ENCODE measurements around the gene CT45A2. TPM values are rescaled to one million over a fixed set of nuclear protein-coding genes. Genes with fewer than 3 reads are reported as not detected.
"Not testable (repeated sequence)": the region's sequence is repeated elsewhere in the genome, so short reads cannot be mapped to it uniquely, and the experiment has no call there.

Gene CT45A2
- total RNA-seq (not detected in 2 replicates), polyA plus RNA-seq (not detected in 2 replicates), polyA minus RNA-seq (not detected in 2 replicates), Bru-seq, nascent RNA (not detected), BruChase-seq, experiment 1, labeled RNA remaining after a 6-hour chase (not detected), BruChase-seq, experiment 2, labeled RNA remaining after a 2-hour chase (not detected)
- polyA plus RNA-seq (2011; cell fraction: cytosol; rRNA removed): not detected in 2 replicates
- polyA plus RNA-seq (2011; cell fraction: nucleus; rRNA removed): not detected in 2 replicates
- polyA plus RNA-seq (2012): not detected in 2 replicates
- not detected for polyA minus RNA-seq (2011; cell fraction: cytosol; rRNA and poly(A)+ RNA removed)
- polyA minus RNA-seq (2011; cell fraction: nucleus; rRNA and poly(A)+ RNA removed): not detected in 2 replicates
- long read RNA-seq: 0 reads

- CTCF ChIA-PET; H3K79me2 ChIP-seq (ENCODE audit: control insufficient read depth, insufficient read depth, low read length); DNase-seq (ENCODE audit: low read depth, low spot score); BruUV-seq (replicated peaks); H3K36me3 ChIP-seq (ENCODE audit: control insufficient read depth in 2 of 2, extremely low read depth in 1 of 2, insufficient read depth in 2 of 2, low read length in 2 of 2); H3K9me3 ChIP-seq (replicated peaks; ENCODE audit: control insufficient read depth, insufficient read depth, low read length); H3K4me2 ChIP-seq (ENCODE audit: insufficient read depth, low read length); H2AFZ ChIP-seq (ENCODE audit: low read depth, low read length); H4K20me1 ChIP-seq (replicated peaks; ENCODE audit: control insufficient read depth, extremely low read depth, insufficient read depth, low read length); H3K27ac ChIP-seq (ENCODE audit: insufficient read depth, low read depth, low read length); H3K27me3 ChIP-seq (ENCODE audit: control insufficient read depth in 2 of 2, insufficient read depth in 2 of 2, low read length in 2 of 2); H3K4me3 ChIP-seq (replicated peaks in 1 of 3; ENCODE audit: insufficient read depth in 1 of 3, low read depth in 1 of 3, low read length in 3 of 3); POLR2A ChIA-PET; dilution Hi-C loops (cut with MboI; ENCODE audit: extremely low pct_ligation_motif_present, low sequenced_read_pairs); H3K9ac ChIP-seq (replicated peaks; ENCODE audit: extremely low read depth, insufficient read depth, low read length); H3K9me1 ChIP-seq (replicated peaks; ENCODE audit: control insufficient read depth, extremely low read depth, insufficient read depth, low read length); H3K4me1 ChIP-seq (ENCODE audit: control insufficient read depth, extremely low read depth, insufficient read depth, low read length); FAIRE-seq; intact Hi-C loops (cut with micrococcal nuclease): not testable (repeated sequence)
Measured at GRCh38 chrX:135819912-135820311, at the start of gene CT45A2. TSS of gene CT45A2 (minus strand) at chrX:135820012. CDS start at chrX:135816265, 3,747 bp downstream.

DNA sequence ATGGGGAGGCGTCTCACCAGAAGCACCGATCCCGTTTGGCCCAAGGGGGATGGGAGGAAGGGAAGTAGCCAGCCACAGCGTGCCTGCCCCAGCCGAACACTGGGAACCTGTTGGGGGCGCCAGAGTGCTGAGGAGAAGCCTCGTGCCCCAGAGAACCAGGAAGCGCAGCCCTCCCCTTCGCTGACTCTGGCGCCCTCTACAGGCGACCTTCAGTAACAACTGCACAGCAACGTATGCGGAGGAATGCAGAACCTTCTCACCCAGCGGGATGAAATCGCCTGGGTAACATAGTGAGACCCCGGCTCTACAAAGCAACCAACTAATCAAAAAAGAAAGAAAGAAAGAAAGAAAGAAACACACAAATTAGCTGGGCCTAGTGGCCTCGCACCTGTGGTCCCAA is 34.6 kb upstream of the CT45A2 start, which contains the start of gene CT45A8:
CT45A8 (minus strand) TSS at position 101 of the 400 bp plus-strand sequence. CDS start 3,755 bp downstream, outside the sequence.
- H3K4me1 ChIP-seq (ENCODE audit: control insufficient read depth, extremely low read depth, insufficient read depth, low read length); H3K27me3 ChIP-seq (ENCODE audit: control insufficient read depth in 2 of 2, insufficient read depth in 2 of 2, low read length in 2 of 2); H3K9me3 ChIP-seq (replicated peaks; ENCODE audit: control insufficient read depth, insufficient read depth, low read length); H3K9ac ChIP-seq (replicated peaks; ENCODE audit: extremely low read depth, insufficient read depth, low read length); CTCF ChIA-PET; H3K4me2 ChIP-seq (ENCODE audit: insufficient read depth, low read length); H3K27ac ChIP-seq (ENCODE audit: insufficient read depth, low read depth, low read length); H4K20me1 ChIP-seq (replicated peaks; ENCODE audit: control insufficient read depth, extremely low read depth, insufficient read depth, low read length); DNase-seq (ENCODE audit: low read depth, low spot score); dilution Hi-C loops (cut with MboI; ENCODE audit: extremely low pct_ligation_motif_present, low sequenced_read_pairs); H3K79me2 ChIP-seq (ENCODE audit: control insufficient read depth, insufficient read depth, low read length); H3K36me3 ChIP-seq (ENCODE audit: control insufficient read depth in 2 of 2, extremely low read depth in 1 of 2, insufficient read depth in 2 of 2, low read length in 2 of 2); BruUV-seq (replicated peaks); H3K9me1 ChIP-seq (replicated peaks; ENCODE audit: control insufficient read depth, extremely low read depth, insufficient read depth, low read length); H2AFZ ChIP-seq (ENCODE audit: low read depth, low read length); intact Hi-C loops (cut with micrococcal nuclease); FAIRE-seq; H3K4me3 ChIP-seq (replicated peaks in 1 of 3; ENCODE audit: insufficient read depth in 1 of 3, low read depth in 1 of 3, low read length in 3 of 3); POLR2A ChIA-PET: not testable (repeated sequence)

DNA sequence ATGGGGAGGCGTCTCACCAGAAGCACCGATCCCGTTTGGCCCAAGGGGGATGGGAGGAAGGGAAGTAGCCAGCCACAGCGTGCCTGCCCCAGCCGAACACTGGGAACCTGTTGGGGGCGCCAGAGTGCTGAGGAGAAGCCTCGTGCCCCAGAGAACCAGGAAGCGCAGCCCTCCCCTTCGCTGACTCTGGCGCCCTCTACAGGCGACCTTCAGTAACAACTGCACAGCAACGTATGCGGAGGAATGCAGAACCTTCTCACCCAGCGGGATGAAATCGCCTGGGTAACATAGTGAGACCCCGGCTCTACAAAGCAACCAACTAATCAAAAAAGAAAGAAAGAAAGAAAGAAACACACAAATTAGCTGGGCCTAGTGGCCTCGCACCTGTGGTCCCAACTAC is 17.4 kb upstream of the CT45A2 start, which contains the start of gene CT45A7:
CT45A7 (minus strand) TSS at position 101 of the 400 bp plus-strand sequence. CDS start 3,747 bp downstream, outside the sequence.
- H3K9me1 ChIP-seq (replicated peaks; ENCODE audit: control insufficient read depth, extremely low read depth, insufficient read depth, low read length); H3K27ac ChIP-seq (ENCODE audit: insufficient read depth, low read depth, low read length); H3K4me3 ChIP-seq (replicated peaks in 1 of 3; ENCODE audit: insufficient read depth in 1 of 3, low read depth in 1 of 3, low read length in 3 of 3); H3K9me3 ChIP-seq (replicated peaks; ENCODE audit: control insufficient read depth, insufficient read depth, low read length); dilution Hi-C loops (cut with MboI; ENCODE audit: extremely low pct_ligation_motif_present, low sequenced_read_pairs); BruUV-seq (replicated peaks); DNase-seq (ENCODE audit: low read depth, low spot score); H3K27me3 ChIP-seq (ENCODE audit: control insufficient read depth in 2 of 2, insufficient read depth in 2 of 2, low read length in 2 of 2); H4K20me1 ChIP-seq (replicated peaks; ENCODE audit: control insufficient read depth, extremely low read depth, insufficient read depth, low read length); H3K9ac ChIP-seq (replicated peaks; ENCODE audit: extremely low read depth, insufficient read depth, low read length); H3K4me2 ChIP-seq (ENCODE audit: insufficient read depth, low read length); H3K79me2 ChIP-seq (ENCODE audit: control insufficient read depth, insufficient read depth, low read length); H3K36me3 ChIP-seq (ENCODE audit: control insufficient read depth in 2 of 2, extremely low read depth in 1 of 2, insufficient read depth in 2 of 2, low read length in 2 of 2); FAIRE-seq; CTCF ChIA-PET; H2AFZ ChIP-seq (ENCODE audit: low read depth, low read length); intact Hi-C loops (cut with micrococcal nuclease); POLR2A ChIA-PET; H3K4me1 ChIP-seq (ENCODE audit: control insufficient read depth, extremely low read depth, insufficient read depth, low read length): not testable (repeated sequence)

DNA sequence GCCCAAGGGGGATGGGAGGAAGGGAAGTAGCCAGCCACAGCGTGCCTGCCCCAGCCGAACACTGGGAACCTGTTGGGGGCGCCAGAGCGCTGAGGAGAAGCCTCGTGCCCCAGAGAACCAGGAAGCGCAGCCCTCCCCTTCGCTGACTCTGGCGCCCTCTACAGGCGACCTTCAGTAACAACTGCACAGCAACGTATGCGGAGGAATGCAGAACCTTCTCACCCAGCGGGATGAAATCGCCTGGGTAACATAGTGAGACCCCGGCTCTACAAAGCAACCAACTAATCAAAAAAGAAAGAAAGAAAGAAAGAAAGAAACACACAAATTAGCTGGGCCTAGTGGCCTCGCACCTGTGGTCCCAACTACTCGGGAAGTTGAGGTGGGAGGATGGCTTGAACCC is 17.1 kb downstream of the CT45A2 start, which contains the start of gene CT45A6:
CT45A6 (minus strand) TSS at position 101 of the 400 bp plus-strand sequence. CDS start 3,794 bp downstream, outside the sequence.
- H3K79me2 ChIP-seq (ENCODE audit: control insufficient read depth, insufficient read depth, low read length); H3K9me1 ChIP-seq (replicated peaks; ENCODE audit: control insufficient read depth, extremely low read depth, insufficient read depth, low read length); H3K4me1 ChIP-seq (ENCODE audit: control insufficient read depth, extremely low read depth, insufficient read depth, low read length); H3K4me3 ChIP-seq (replicated peaks in 1 of 3; ENCODE audit: insufficient read depth in 1 of 3, low read depth in 1 of 3, low read length in 3 of 3); FAIRE-seq; POLR2A ChIA-PET; H3K9ac ChIP-seq (replicated peaks; ENCODE audit: extremely low read depth, insufficient read depth, low read length); H3K9me3 ChIP-seq (replicated peaks; ENCODE audit: control insufficient read depth, insufficient read depth, low read length); H3K4me2 ChIP-seq (ENCODE audit: insufficient read depth, low read length); H3K36me3 ChIP-seq (ENCODE audit: control insufficient read depth in 2 of 2, extremely low read depth in 1 of 2, insufficient read depth in 2 of 2, low read length in 2 of 2); H2AFZ ChIP-seq (ENCODE audit: low read depth, low read length); CTCF ChIA-PET; dilution Hi-C loops (cut with MboI; ENCODE audit: extremely low pct_ligation_motif_present, low sequenced_read_pairs); H4K20me1 ChIP-seq (replicated peaks; ENCODE audit: control insufficient read depth, extremely low read depth, insufficient read depth, low read length); H3K27ac ChIP-seq (ENCODE audit: insufficient read depth, low read depth, low read length); DNase-seq (ENCODE audit: low read depth, low spot score); H3K27me3 ChIP-seq (ENCODE audit: control insufficient read depth in 2 of 2, insufficient read depth in 2 of 2, low read length in 2 of 2); BruUV-seq (replicated peaks); intact Hi-C loops (cut with micrococcal nuclease): not testable (repeated sequence)
